T-cell (primary cell): ENCODE measurements around the gene GTF3C4. TPM values are rescaled to one million over a fixed set of nuclear protein-coding genes. Genes with fewer than 3 reads are reported as not detected.

Source experiments
- ATAC-seq, 4 experiments: fragments of 200-7000 bp in 3 of 4; fragments of 150-1000 bp in 1 of 4; cut with Tn5 transposase; replicated peaks in 1 of 4; 1 replicate in 3 of 4; 2 replicates in 1 of 4; pipeline ENCODE4 v1.10.0; 2021; ENCODE audit warnings: moderate library complexity in 3 of 4, mild to moderate bottlenecking in 2 of 4, moderate number of reproducible peaks in 1 of 4
- CTCF ChIA-PET, 2 donors: fragments of 300-600 bp; sonication (Branson Sonifier 250); formaldehyde crosslinking; loops; one replicate each; lab custom pipeline; 2022; ENCODE audit warnings: antibody characterized with exemption in 2 of 2; lab: Charles Lee
- POLR2A ChIA-PET, 2 donors: fragments of 300-600 bp; sonication (Branson Sonifier 250); formaldehyde crosslinking; loops; one replicate each; lab custom pipeline; 2022; ENCODE audit warnings: antibody characterized with exemption in 2 of 2; lab: Charles Lee
- DNase-seq, 35 experiments: peaks; one replicate each; pipeline versions ENCODE4 v3.0.0 to v3.0.0-alpha.2; 2013 to 2023
- H3K27ac ChIP-seq: one replicate; pipeline ENCODE4 v1.5.1; 2013; ENCODE audit warnings: low read length
- H3K27me3 ChIP-seq, 2 experiments: replicated peaks in 1 of 2; 1 replicate in 1 of 2; 2 replicates in 1 of 2; pipeline versions ENCODE4 v1.6.1 to v1.7.0; 2013; ENCODE audit warnings: low read length in 1 of 2, mixed read lengths in 1 of 2; ENCODE audit not compliant: control insufficient read depth in 2 of 2, insufficient read depth in 2 of 2; ENCODE audit errors: extremely low read depth in 1 of 2
- H3K36me3 ChIP-seq, 2 donors: 1 replicate in 1 of 2; 2 replicates in 1 of 2; pipeline versions ENCODE4 v1.6.1 to v1.7.0; 2013; ENCODE audit warnings: low read length in 1 of 2; ENCODE audit not compliant: control insufficient read depth in 2 of 2, insufficient read depth in 1 of 2; ENCODE audit errors: extremely low read depth in 1 of 2
- H3K4me1 ChIP-seq, 2 experiments: 1 replicate in 1 of 2; 2 replicates in 1 of 2; pipeline versions ENCODE4 v1.6.1 to v1.7.0; 2013; ENCODE audit warnings: low read length in 2 of 2, mixed read lengths in 1 of 2; ENCODE audit not compliant: insufficient read depth in 2 of 2, control insufficient read depth in 1 of 2; ENCODE audit errors: extremely low read depth in 1 of 2
- H3K4me3 ChIP-seq, 2 donors: 1 replicate in 1 of 2; 2 replicates in 1 of 2; pipeline versions ENCODE4 v1.5.1 to v1.7.0; 2013; ENCODE audit warnings: mild to moderate bottlenecking in 2 of 2, low read length in 1 of 2, moderate library complexity in 1 of 2; ENCODE audit not compliant: control insufficient read depth in 1 of 2; ENCODE audit errors: extremely low read depth in 1 of 2
- H3K9me3 ChIP-seq: 2 replicates; pipeline ENCODE4 v1.7.0; 2013
- H3K27ac Mint-ChIP-seq, 2 donors: one replicate each; pipeline ENCODE4 v1.8.0; 2020 to 2021; ENCODE audit warnings: mild to moderate bottlenecking in 2 of 2, mixed read lengths in 2 of 2
- H3K27me3 Mint-ChIP-seq, 2 donors: one replicate each; pipeline ENCODE4 v1.8.0; 2021 to 2022; ENCODE audit warnings: mixed read lengths in 2 of 2
- H3K36me3 Mint-ChIP-seq: one replicate; pipeline ENCODE4 v1.8.0; 2021; ENCODE audit warnings: mixed read lengths
- H3K4me1 Mint-ChIP-seq, 3 donors: one replicate each; pipeline ENCODE4 v1.8.0; 2020 to 2022; ENCODE audit warnings: mixed read lengths in 3 of 3, mild to moderate bottlenecking in 1 of 3
- H3K4me3 Mint-ChIP-seq, 3 donors: one replicate each; pipeline ENCODE4 v1.8.0; 2020 to 2022; ENCODE audit warnings: mild to moderate bottlenecking in 3 of 3, mixed read lengths in 3 of 3, moderate library complexity in 3 of 3
- H3K9me3 Mint-ChIP-seq, 3 donors: one replicate each; pipeline ENCODE4 v1.8.0; 2020 to 2022; ENCODE audit warnings: mixed read lengths in 3 of 3
- WGBS: methylation state at CpG from one replicate; pipeline ENCODE4 v1.1.5; 2013; ENCODE audit warnings: missing lambda C conversion rate; ENCODE audit not compliant: insufficient coverage; 5-methylcytosine and 5-hydroxymethylcytosine counted together
- total RNA-seq, 35 experiments: library from RNA in 6 of 35; stranded (reverse) in 6 of 35; fragments of 120-200 nt in 1 of 35; gene quantifications; one replicate each; pipeline versions ENCODE4 v1.2.1 to v1.2.4 and lab custom pipeline; 2013 to 2026

The GTF3C4 gene
- total RNA-seq, 5 donors from 2014 or later (not counting 1 experiment from before 2014, with no cell fraction given), result 8.9 to 14.2 (median 13.2) TPM

- ATAC-seq, result no peak
- WGBS, result no CpG with 5 or more reads among the region's 4 CpGs
Observed at GRCh38 chr9:132698989-132699388, 28.7 kb downstream of the GTF3C4 start.

GRCh38 chr9:132699956-132700355 lies 29.7 kb downstream of the GTF3C4 start:
- Histone ChIP-seq H3K4me3 (no peak overlapping the region), H3K27me3 (peaks cover 4% of the 10 kb centered on the region in 2 experiments), H3K27ac (no peak overlapping the region), H3K36me3 (no peaks in the 10 kb centered on the region), H3K9me3 (no peaks in the 10 kb centered on the region), H3K4me1 (no peaks in the 10 kb centered on the region)
- Mint-ChIP-seq H3K4me1 (no peaks in the 10 kb centered on the region), H3K9me3 (peaks cover 0 to 28% (median 22%) of the 10 kb centered on the region in 3 donors), H3K36me3 (peaks cover 4% of the 10 kb centered on the region), H3K27ac (no peak overlapping the region), H3K27me3 (peaks cover 3 to 13% of the 10 kb centered on the region in 2 donors), H3K4me3 (no peak overlapping the region)
- no peak for ATAC-seq
- DNase-seq, result no peak
- ChIA-PET CTCF (interaction anchor here in 1 of 2 donors (0.6 kb wide), 1 partner anchor 447 kb away, joined by 3 read pairs; no protein-coding TSS in a partner anchor), POLR2A (no interaction called here)
- no CpG with 5 or more reads among the region's 1 CpG for WGBS

More at GRCh38 chr9:132698989-132699388, 28.7 kb downstream of the GTF3C4 start:
- no peak overlapping the region for H3K27ac ChIP-seq
- H3K4me3 ChIP-seq, result no peak overlapping the region
- DNase-seq, result no peak
- peaks cover 3 to 5% of the 10 kb centered on the region in 2 donors for H3K27me3 Mint-ChIP-seq
- ChIA-PET CTCF (interaction anchor here (0.7 kb wide), 2 partner anchors 280 to 308 kb away, joined by 5 to 8 read pairs; no protein-coding TSS in a partner anchor), POLR2A (no interaction called here)
- no peaks in the 10 kb centered on the region for H3K9me3 ChIP-seq
- H3K27ac Mint-ChIP-seq, result no peak overlapping the region
- H3K4me3 Mint-ChIP-seq, result no peak overlapping the region
- H3K36me3 Mint-ChIP-seq, result peaks cover 4% of the 10 kb centered on the region
- peaks cover 0 to 32% (median 25%) of the 10 kb centered on the region in 3 donors for H3K9me3 Mint-ChIP-seq
- peaks cover 0 to 4% (median 3%) of the 10 kb centered on the region in 3 donors for H3K4me1 Mint-ChIP-seq
- H3K4me1 ChIP-seq, result peaks cover 0 to 2% of the 10 kb centered on the region in 2 experiments
- H3K36me3 ChIP-seq, result no peaks in the 10 kb centered on the region
- peaks cover 0 to 4% of the 10 kb centered on the region in 2 experiments for H3K27me3 ChIP-seq

- no peak for ATAC-seq
- CTCF ChIA-PET, result interaction anchor here in 1 of 2 donors (0.6 kb wide), 1 partner anchor 11 kb away, joined by 3 read pairs; no protein-coding TSS in a partner anchor
Observed at GRCh38 chr9:132702254-132702653, 32.0 kb downstream of the GTF3C4 start.

GRCh38 chr9:132703336-132703735 lies 33.1 kb downstream of the GTF3C4 start:
- DNase-seq (no peak), ATAC-seq (no peak)
- Histone ChIP-seq H3K36me3 (no peaks in the 10 kb centered on the region), H3K9me3 (no peaks in the 10 kb centered on the region), H3K27me3 (peaks cover 9 to 13% of the 10 kb centered on the region in 2 experiments), H3K4me3 (no peak overlapping the region), H3K4me1 (no peaks in the 10 kb centered on the region), H3K27ac (no peak overlapping the region)
- Mint-ChIP-seq H3K9me3 (peaks cover 0 to 4% (median 4%) of the 10 kb centered on the region in 3 donors), H3K4me3 (no peak overlapping the region), H3K27me3 (peaks cover 6 to 26% of the 10 kb centered on the region in 2 donors), H3K36me3 (peaks cover 3% of the 10 kb centered on the region), H3K4me1 (no peaks in the 10 kb centered on the region), H3K27ac (no peak overlapping the region)
- POLR2A ChIA-PET, result no interaction called here
- CTCF ChIA-PET, result no interaction called here
- WGBS, result no CpG with 5 or more reads among the region's 2 CpGs

More at GRCh38 chr9:132702254-132702653, 32.0 kb downstream of the GTF3C4 start:
- Mint-ChIP-seq H3K36me3 (peaks cover 4% of the 10 kb centered on the region), H3K27me3 (peaks cover 6 to 26% of the 10 kb centered on the region in 2 donors), H3K27ac (no peak overlapping the region), H3K4me3 (no peak overlapping the region), H3K9me3 (peaks cover 0 to 15% (median 10%) of the 10 kb centered on the region in 3 donors), H3K4me1 (no peaks in the 10 kb centered on the region)
- no peaks in the 10 kb centered on the region for H3K36me3 ChIP-seq
- H3K4me1 ChIP-seq, result no peaks in the 10 kb centered on the region
- WGBS, result no CpG with 5 or more reads among the region's 1 CpG
- no peaks in the 10 kb centered on the region for H3K9me3 ChIP-seq
- no peak for DNase-seq
- H3K4me3 ChIP-seq, result no peak overlapping the region
- peaks cover 9% of the 10 kb centered on the region in 2 experiments for H3K27me3 ChIP-seq
- POLR2A ChIA-PET, result no interaction called here
- H3K27ac ChIP-seq, result no peak overlapping the region

- Mint-ChIP-seq H3K9me3 (no peaks in the 10 kb centered on the region), H3K27me3 (peaks cover 4 to 29% of the 10 kb centered on the region in 2 donors), H3K36me3 (no peaks in the 10 kb centered on the region), H3K27ac (no peak overlapping the region), H3K4me3 (no peak overlapping the region), H3K4me1 (no peaks in the 10 kb centered on the region)
- ChIA-PET CTCF (no interaction called here), POLR2A (no interaction called here)
- no peak for DNase-seq
- no peak for ATAC-seq
- Histone ChIP-seq H3K36me3 (no peaks in the 10 kb centered on the region), H3K4me3 (no peak overlapping the region), H3K27me3 (peaks cover 14 to 24% of the 10 kb centered on the region in 2 experiments), H3K27ac (no peak overlapping the region), H3K9me3 (no peaks in the 10 kb centered on the region), H3K4me1 (no peaks in the 10 kb centered on the region)
- 83% methylated on average over 3 of the region's 8 CpGs for WGBS
Observed at GRCh38 chr9:132708239-132708638, 38.0 kb downstream of the GTF3C4 start.

- H3K36me3 ChIP-seq, result no peaks in the 10 kb centered on the region
- DNase-seq (no peak), ATAC-seq (no peak)
- H3K9me3 ChIP-seq, result no peaks in the 10 kb centered on the region
- no peak overlapping the region for H3K27ac Mint-ChIP-seq
- WGBS, result 89% methylated on average over 18 of the region's 23 CpGs
- H3K4me3 ChIP-seq, result no peak overlapping the region
- H3K27me3 ChIP-seq, result peaks cover 11 to 24% of the 10 kb centered on the region in 2 experiments
- H3K27ac ChIP-seq, result no peak overlapping the region
- no peaks in the 10 kb centered on the region for H3K4me1 Mint-ChIP-seq
- no peaks in the 10 kb centered on the region for H3K9me3 Mint-ChIP-seq
- CTCF ChIA-PET, result no interaction called here
- H3K36me3 Mint-ChIP-seq, result no peaks in the 10 kb centered on the region
- peaks cover 4 to 28% of the 10 kb centered on the region in 2 donors for H3K27me3 Mint-ChIP-seq
- no peaks in the 10 kb centered on the region for H3K4me1 ChIP-seq
- POLR2A ChIA-PET, result no interaction called here
- H3K4me3 Mint-ChIP-seq, result no peak overlapping the region
Observed at GRCh38 chr9:132708769-132709430, 38.6 kb downstream of the GTF3C4 start.
